Neural cell (in vitro differentiated cells): ENCODE measurements around the gene XDH. TPM values are rescaled to one million over a fixed set of nuclear protein-coding genes. Genes with fewer than 3 reads are reported as not detected.

ENCODE experiments used
- H2AFZ ChIP-seq: fragments of 200-600, 300-800 bp; sonication (generic), shearing (Covaris generic); 2 replicates; pipeline ENCODE4 v1.6.0; 2014; ENCODE audit warnings: low read depth, mild to moderate bottlenecking, antibody characterized with exemption, low read length, moderate library complexity
- H3F3A ChIP-seq: fragments of 200-600 bp; shearing (Covaris generic); 2 replicates; pipeline ENCODE4 v1.6.1; 2016; ENCODE audit warnings: mild to moderate bottlenecking, moderate library complexity, mixed read lengths, antibody characterized with exemption, low read length; ENCODE audit not compliant: insufficient read depth, poor library complexity, severe bottlenecking
- H3K27ac ChIP-seq: fragments of 200-600, 300-800 bp; sonication (generic), shearing (Covaris generic); 2 replicates; pipeline ENCODE4 v1.5.1; 2014; ENCODE audit warnings: mild to moderate bottlenecking, low read length, moderate library complexity
- H3K27me3 ChIP-seq: fragments of 300-800, 200-600 bp; sonication (generic), shearing (Covaris generic); 2 replicates; pipeline ENCODE4 v1.6.0; 2014; ENCODE audit warnings: mild to moderate bottlenecking, low read depth, low read length, moderate library complexity; ENCODE audit not compliant: insufficient read depth
- H3K36me3 ChIP-seq: fragments of 300-800, 200-600 bp; sonication (generic), shearing (Covaris generic); 2 replicates; pipeline ENCODE4 v1.5.1; 2014; ENCODE audit warnings: mild to moderate bottlenecking, antibody characterized with exemption, low read length, moderate library complexity; ENCODE audit not compliant: insufficient read depth
- H3K4me2 ChIP-seq: fragments of 300-800, 200-600 bp; sonication (generic), shearing (Covaris generic); 2 replicates; pipeline ENCODE4 v1.6.0; 2014; ENCODE audit warnings: mild to moderate bottlenecking, low read length
- H3K4me3 ChIP-seq: fragments of 300-800, 200-600 bp; sonication (generic), shearing (Covaris generic); 2 replicates; pipeline ENCODE4 v1.5.1; 2014; ENCODE audit warnings: mild to moderate bottlenecking, low read length, moderate library complexity
- H3K79me2 ChIP-seq: fragments of 200-600 bp; shearing (Covaris generic); replicated peaks from 2 replicates; pipeline ENCODE4 v1.6.0; 2014; ENCODE audit warnings: mild to moderate bottlenecking, low read length, moderate library complexity; ENCODE audit not compliant: insufficient read depth
- H3K9ac ChIP-seq: fragments of 300-800, 200-600 bp; sonication (generic), shearing (Covaris generic); 2 replicates; pipeline ENCODE4 v1.6.1; 2016; ENCODE audit warnings: mild to moderate bottlenecking, low read length, mixed read lengths
- H3K9me2 ChIP-seq: fragments of 200-600 bp; shearing (Covaris generic); 2 replicates; pipeline ENCODE4 v1.6.1; 2016; ENCODE audit warnings: mild to moderate bottlenecking, low read length, mixed read lengths; ENCODE audit not compliant: insufficient read depth
- H3K9me3 ChIP-seq: fragments of 200-600, 300-800 bp; sonication (generic), shearing (Covaris generic); 2 replicates; pipeline ENCODE4 v1.6.1; 2016; ENCODE audit warnings: mild to moderate bottlenecking, mixed run types, low read length, moderate library complexity, mixed read lengths
- H4K20me1 ChIP-seq: fragments of 200-600 bp; shearing (Covaris generic); 2 replicates; pipeline ENCODE4 v1.6.1; 2016; ENCODE audit warnings: mild to moderate bottlenecking, mixed run types; ENCODE audit not compliant: insufficient read depth
- EP300 ChIP-seq: fragments of 450-650 bp; conservative IDR thresholded peaks from 2 replicates; pipeline ENCODE4 v1.6.1; 2014; ENCODE audit warnings: antibody characterized with exemption, mild to moderate bottlenecking, moderate library complexity; ENCODE audit not compliant: poor library complexity, severe bottlenecking
- EZH2 ChIP-seq: fragments of 200-600, 300-800 bp; shearing (Covaris generic), sonication (generic); IDR thresholded peaks from 2 replicates; pipeline ENCODE4 v1.6.1; 2014; ENCODE audit warnings: antibody characterized with exemption, low read length, borderline replicate concordance, mild to moderate bottlenecking; ENCODE audit not compliant: insufficient read depth, poor library complexity, severe bottlenecking
- MXI1 ChIP-seq: fragments of 450-650 bp; conservative IDR thresholded peaks from 2 replicates; pipeline ENCODE4 v1.6.1; 2014; ENCODE audit warnings: antibody characterized with exemption, mild to moderate bottlenecking; ENCODE audit not compliant: poor library complexity, severe bottlenecking
- POLR2AphosphoS5 ChIP-seq: IDR thresholded peaks from 2 replicates; pipeline ENCODE4 v1.6.1; 2012
- RAD21 ChIP-seq: fragments of 450-650 bp; conservative IDR thresholded peaks from 2 replicates; pipeline ENCODE4 v1.6.1; 2014; ENCODE audit warnings: antibody characterized with exemption, mild to moderate bottlenecking, moderate library complexity
- SMC3 ChIP-seq: fragments of 450-650 bp; conservative IDR thresholded peaks from 2 replicates; pipeline ENCODE4 v1.6.1; 2014; ENCODE audit warnings: antibody characterized with exemption, mild to moderate bottlenecking, moderate library complexity; ENCODE audit not compliant: poor library complexity
- TAF1 ChIP-seq: IDR thresholded peaks from 2 replicates; pipeline ENCODE4 v1.6.1; 2012; ENCODE audit warnings: low read depth
- polyA plus RNA-seq: library from polyadenylated mRNA; depleted of rRNA; stranded (reverse); fragments of >200 nt; gene quantifications from 2 replicates; pipeline ENCODE4 v1.2.3, GENCODE V29; 2014
- TF ChIP-seq, protein P1 (sequence below): fragments of 450-650 bp; IDR thresholded peaks from 2 replicates; pipeline ENCODE4 v1.5.1; 2014; ENCODE audit warnings: antibody characterized with exemption, mild to moderate bottlenecking, moderate library complexity; ENCODE audit not compliant: poor library complexity, severe bottlenecking
- TF ChIP-seq, protein P2 (sequence below): IDR thresholded peaks from 2 replicates; pipeline ENCODE4 v1.6.1; 2012; ENCODE audit warnings: borderline replicate concordance

Gene XDH
- polyA plus RNA-seq, 1 donor from 2014 or later = 0.48 TPM

DNA sequence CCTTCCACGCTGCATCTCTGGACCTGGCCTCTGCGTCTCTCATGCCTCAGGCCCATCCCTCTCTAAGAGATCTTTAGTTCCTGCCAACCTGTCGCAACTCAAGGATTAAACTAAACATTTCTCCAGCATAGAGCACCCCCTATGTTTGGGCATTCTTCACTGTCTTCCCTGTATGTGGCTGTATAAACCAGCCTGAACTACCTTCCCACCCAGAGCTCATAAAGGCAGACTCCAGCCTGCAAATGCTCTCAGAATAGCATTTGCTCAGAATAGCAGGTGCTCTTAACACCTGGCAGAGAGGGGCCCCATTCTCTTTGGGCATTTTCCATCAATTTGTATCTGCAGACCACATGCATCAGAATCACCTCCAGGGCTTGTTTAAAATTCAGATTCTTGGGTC, 97.1 kb downstream of the XDH start:
- TF ChIP-seq, protein P1, sequence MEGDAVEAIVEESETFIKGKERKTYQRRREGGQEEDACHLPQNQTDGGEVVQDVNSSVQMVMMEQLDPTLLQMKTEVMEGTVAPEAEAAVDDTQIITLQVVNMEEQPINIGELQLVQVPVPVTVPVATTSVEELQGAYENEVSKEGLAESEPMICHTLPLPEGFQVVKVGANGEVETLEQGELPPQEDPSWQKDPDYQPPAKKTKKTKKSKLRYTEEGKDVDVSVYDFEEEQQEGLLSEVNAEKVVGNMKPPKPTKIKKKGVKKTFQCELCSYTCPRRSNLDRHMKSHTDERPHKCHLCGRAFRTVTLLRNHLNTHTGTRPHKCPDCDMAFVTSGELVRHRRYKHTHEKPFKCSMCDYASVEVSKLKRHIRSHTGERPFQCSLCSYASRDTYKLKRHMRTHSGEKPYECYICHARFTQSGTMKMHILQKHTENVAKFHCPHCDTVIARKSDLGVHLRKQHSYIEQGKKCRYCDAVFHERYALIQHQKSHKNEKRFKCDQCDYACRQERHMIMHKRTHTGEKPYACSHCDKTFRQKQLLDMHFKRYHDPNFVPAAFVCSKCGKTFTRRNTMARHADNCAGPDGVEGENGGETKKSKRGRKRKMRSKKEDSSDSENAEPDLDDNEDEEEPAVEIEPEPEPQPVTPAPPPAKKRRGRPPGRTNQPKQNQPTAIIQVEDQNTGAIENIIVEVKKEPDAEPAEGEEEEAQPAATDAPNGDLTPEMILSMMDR = no peak
- TF ChIP-seq, protein P2, sequence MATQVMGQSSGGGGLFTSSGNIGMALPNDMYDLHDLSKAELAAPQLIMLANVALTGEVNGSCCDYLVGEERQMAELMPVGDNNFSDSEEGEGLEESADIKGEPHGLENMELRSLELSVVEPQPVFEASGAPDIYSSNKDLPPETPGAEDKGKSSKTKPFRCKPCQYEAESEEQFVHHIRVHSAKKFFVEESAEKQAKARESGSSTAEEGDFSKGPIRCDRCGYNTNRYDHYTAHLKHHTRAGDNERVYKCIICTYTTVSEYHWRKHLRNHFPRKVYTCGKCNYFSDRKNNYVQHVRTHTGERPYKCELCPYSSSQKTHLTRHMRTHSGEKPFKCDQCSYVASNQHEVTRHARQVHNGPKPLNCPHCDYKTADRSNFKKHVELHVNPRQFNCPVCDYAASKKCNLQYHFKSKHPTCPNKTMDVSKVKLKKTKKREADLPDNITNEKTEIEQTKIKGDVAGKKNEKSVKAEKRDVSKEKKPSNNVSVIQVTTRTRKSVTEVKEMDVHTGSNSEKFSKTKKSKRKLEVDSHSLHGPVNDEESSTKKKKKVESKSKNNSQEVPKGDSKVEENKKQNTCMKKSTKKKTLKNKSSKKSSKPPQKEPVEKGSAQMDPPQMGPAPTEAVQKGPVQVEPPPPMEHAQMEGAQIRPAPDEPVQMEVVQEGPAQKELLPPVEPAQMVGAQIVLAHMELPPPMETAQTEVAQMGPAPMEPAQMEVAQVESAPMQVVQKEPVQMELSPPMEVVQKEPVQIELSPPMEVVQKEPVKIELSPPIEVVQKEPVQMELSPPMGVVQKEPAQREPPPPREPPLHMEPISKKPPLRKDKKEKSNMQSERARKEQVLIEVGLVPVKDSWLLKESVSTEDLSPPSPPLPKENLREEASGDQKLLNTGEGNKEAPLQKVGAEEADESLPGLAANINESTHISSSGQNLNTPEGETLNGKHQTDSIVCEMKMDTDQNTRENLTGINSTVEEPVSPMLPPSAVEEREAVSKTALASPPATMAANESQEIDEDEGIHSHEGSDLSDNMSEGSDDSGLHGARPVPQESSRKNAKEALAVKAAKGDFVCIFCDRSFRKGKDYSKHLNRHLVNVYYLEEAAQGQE = no peak
- TF ChIP-seq POLR2AphosphoS5 (no peak), EZH2 (no peak), TAF1 (no peak), SMC3 (no peak), MXI1 (no peak), RAD21 (no peak), EP300 (no peak)
- H3K79me2 ChIP-seq = no peaks in the 10 kb centered on the region
- H3K27me3 ChIP-seq = no peaks in the 10 kb centered on the region
- H3K27ac ChIP-seq = no peak overlapping the region
- H3K36me3 ChIP-seq = no peaks in the 10 kb centered on the region
- H3K4me2 ChIP-seq = no peak overlapping the region
- no peak overlapping the region for H2AFZ ChIP-seq
- no peaks in the 10 kb centered on the region for H3K9me2 ChIP-seq
- no peaks in the 10 kb centered on the region for H3K9me3 ChIP-seq
- no peak overlapping the region for H3K9ac ChIP-seq
- H3K4me3 ChIP-seq = no peak overlapping the region
- H4K20me1 ChIP-seq = no peaks in the 10 kb centered on the region
- no peaks in the 10 kb centered on the region for H3F3A ChIP-seq

DNA sequence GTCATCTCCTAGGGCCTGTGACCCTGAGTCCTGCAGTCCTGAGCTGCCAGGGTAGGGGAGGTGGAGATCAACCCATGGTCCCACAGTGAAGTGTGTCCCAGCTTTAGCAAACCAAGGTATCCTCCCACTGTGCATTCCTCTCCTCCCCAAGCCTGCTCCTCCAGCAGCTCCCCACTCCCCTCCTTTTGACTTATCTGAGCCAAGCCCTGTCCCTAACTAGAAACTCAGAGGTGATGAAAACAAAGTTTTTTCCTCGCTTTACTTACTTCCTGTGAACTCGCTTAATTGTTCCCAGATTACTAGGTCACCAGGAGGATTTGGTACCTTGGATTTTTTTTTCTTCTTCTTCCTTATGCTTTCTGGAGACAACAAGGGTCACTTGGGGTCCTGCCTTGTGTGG, 99.8 kb downstream of the XDH start:
- no peak overlapping the region for H3K4me2 ChIP-seq
- H3K27ac ChIP-seq = no peak overlapping the region
- no peak overlapping the region for H3K9ac ChIP-seq
- H2AFZ ChIP-seq = no peak overlapping the region
- H3K79me2 ChIP-seq = no peaks in the 10 kb centered on the region
- no peak overlapping the region for H3K4me3 ChIP-seq
- no peaks in the 10 kb centered on the region for H3K9me3 ChIP-seq
- no peaks in the 10 kb centered on the region for H3K9me2 ChIP-seq
- H3K36me3 ChIP-seq = no peaks in the 10 kb centered on the region
- no peaks in the 10 kb centered on the region for H4K20me1 ChIP-seq
- H3F3A ChIP-seq = no peaks in the 10 kb centered on the region
- TF ChIP-seq EP300 = no peak
- TF ChIP-seq RAD21 = no peak
- TF ChIP-seq, protein P1 = no peak
- TF ChIP-seq, protein P2 = no peak
- no peak for TF ChIP-seq TAF1
- no peak for TF ChIP-seq MXI1
- TF ChIP-seq EZH2 = no peak
- no peak for TF ChIP-seq SMC3
- TF ChIP-seq POLR2AphosphoS5 = no peak
- no peaks in the 10 kb centered on the region for H3K27me3 ChIP-seq
